HUES6 (cell line): ENCODE data around the gene TOM1.

ENCODE experiments used
- H3K27ac ChIP-seq: 2 replicates; pipeline ENCODE4 v1.7.0; 2013; ENCODE audit warnings: low read depth, mild to moderate bottlenecking, low read length, inconsistent platforms
- H3K27me3 ChIP-seq: 2 replicates; pipeline ENCODE4 v1.6.1; 2013; ENCODE audit warnings: low read length; ENCODE audit not compliant: control insufficient read depth, insufficient read depth
- H3K36me3 ChIP-seq: 2 replicates; pipeline ENCODE4 v1.6.1; 2013; ENCODE audit warnings: low read length; ENCODE audit not compliant: control insufficient read depth, insufficient read depth
- H3K4me1 ChIP-seq: 2 replicates; pipeline ENCODE4 v1.6.1; 2013; ENCODE audit warnings: low read length; ENCODE audit not compliant: control insufficient read depth, insufficient read depth
- H3K4me3 ChIP-seq: 2 replicates; pipeline ENCODE4 v1.5.1; 2013; ENCODE audit warnings: low read depth, low read length
- H3K9ac ChIP-seq: one replicate; pipeline ENCODE4 v1.6.1; 2013; ENCODE audit warnings: mild to moderate bottlenecking, low read length
- H3K9me3 ChIP-seq: 2 replicates; pipeline ENCODE4 v1.6.1; 2013; ENCODE audit warnings: low read depth, low read length; ENCODE audit not compliant: control insufficient read depth, insufficient read depth

Gene TOM1

GRCh38 chr22:35348026-35348590, 48.4 kb downstream of the TOM1 start:
- Histone ChIP-seq H3K27ac (no peak overlapping the region), H3K36me3 (peaks cover 4% of the 10 kb centered on the region)

GRCh38 chr22:35348703-35349102, 49.0 kb downstream of the TOM1 start:
- H3K4me3 ChIP-seq, result no peak overlapping the region
- H3K9me3 ChIP-seq, result no peaks in the 10 kb centered on the region
- H3K4me1 ChIP-seq, result peaks cover 19% of the 10 kb centered on the region
- H3K9ac ChIP-seq, result no peak overlapping the region
- H3K27me3 ChIP-seq, result no peaks in the 10 kb centered on the region
- H3K27ac ChIP-seq, result no peak overlapping the region
- H3K36me3 ChIP-seq, result no peaks in the 10 kb centered on the region

More at GRCh38 chr22:35348026-35348590, 48.4 kb downstream of the TOM1 start:
- H3K4me1 ChIP-seq, result peaks cover 19% of the 10 kb centered on the region
- H3K9ac ChIP-seq, result no peak overlapping the region
- H3K27me3 ChIP-seq, result no peaks in the 10 kb centered on the region
- no peak overlapping the region for H3K4me3 ChIP-seq
- H3K9me3 ChIP-seq, result no peaks in the 10 kb centered on the region

GRCh38 chr22:35349368-35349703, 49.6 kb downstream of the TOM1 start:
- Histone ChIP-seq H3K4me1 (peaks cover 19% of the 10 kb centered on the region), H3K27me3 (no peaks in the 10 kb centered on the region), H3K9ac (no peak overlapping the region), H3K4me3 (no peak overlapping the region), H3K36me3 (no peaks in the 10 kb centered on the region), H3K27ac (no peak overlapping the region), H3K9me3 (no peaks in the 10 kb centered on the region)

- Histone ChIP-seq H3K9me3 (no peaks in the 10 kb centered on the region), H3K4me1 (peaks cover 19% of the 10 kb centered on the region), H3K27ac (no peak overlapping the region), H3K27me3 (no peaks in the 10 kb centered on the region), H3K9ac (no peak overlapping the region), H3K36me3 (no peaks in the 10 kb centered on the region), H3K4me3 (no peak overlapping the region)
Observed at GRCh38 chr22:35349704-35350538, 50.2 kb downstream of the TOM1 start.

- H3K27me3 ChIP-seq, result no peaks in the 10 kb centered on the region
- peak overlapping the region; percentile 74 for H3K9ac ChIP-seq
- H3K36me3 ChIP-seq, result no peaks in the 10 kb centered on the region
- H3K4me3 ChIP-seq, result peak overlapping the region; percentile 83
- no peaks in the 10 kb centered on the region for H3K9me3 ChIP-seq
- peaks cover 19% of the 10 kb centered on the region for H3K4me1 ChIP-seq
- H3K27ac ChIP-seq, result no peak overlapping the region
Observed at GRCh38 chr22:35350539-35351503, 51.1 kb downstream of the TOM1 start.

GRCh38 chr22:35352214-35353111, 52.8 kb downstream of the TOM1 start:
- Histone ChIP-seq H3K9me3 (no peaks in the 10 kb centered on the region), H3K27ac (no peak overlapping the region), H3K9ac (no peak overlapping the region), H3K4me3 (no peak overlapping the region), H3K4me1 (peaks cover 19% of the 10 kb centered on the region), H3K36me3 (no peaks in the 10 kb centered on the region), H3K27me3 (no peaks in the 10 kb centered on the region)

- no peak overlapping the region for H3K4me3 ChIP-seq
- peaks cover 19% of the 10 kb centered on the region for H3K4me1 ChIP-seq
- H3K27ac ChIP-seq, result no peak overlapping the region
- no peaks in the 10 kb centered on the region for H3K9me3 ChIP-seq
- H3K9ac ChIP-seq, result no peak overlapping the region
- no peaks in the 10 kb centered on the region for H3K27me3 ChIP-seq
- H3K36me3 ChIP-seq, result no peaks in the 10 kb centered on the region
Observed at GRCh38 chr22:35353318-35353717, 53.6 kb downstream of the TOM1 start.

- Histone ChIP-seq H3K27me3 (no peaks in the 10 kb centered on the region), H3K9ac (no peak overlapping the region), H3K36me3 (no peaks in the 10 kb centered on the region), H3K27ac (no peak overlapping the region), H3K4me1 (peaks cover 19% of the 10 kb centered on the region), H3K9me3 (no peaks in the 10 kb centered on the region), H3K4me3 (no peak overlapping the region)
Observed at GRCh38 chr22:35354068-35354467, 54.4 kb downstream of the TOM1 start.

GRCh38 chr22:35357883-35358621, 58.4 kb downstream of the TOM1 start:
- Histone ChIP-seq H3K27me3 (no peaks in the 10 kb centered on the region), H3K4me1 (no peaks in the 10 kb centered on the region; the same call in 1 of the 2 replicates), H3K9me3 (no peaks in the 10 kb centered on the region), H3K4me3 (no peak overlapping the region), H3K27ac (no peak overlapping the region), H3K36me3 (no peaks in the 10 kb centered on the region), H3K9ac (no peak overlapping the region)
